CD4-positive, alpha-beta T cell treated with Interleukin-2 at 100 ng/mL for 4 hours (primary cell): ENCODE data around the gene RPL11.
A peak's percentile ranks its signal among the peaks of the same experiment; 100 is the strongest.
"Not testable (repeated sequence)": the region's sequence is repeated elsewhere in the genome, so short reads cannot be mapped to it uniquely, and the experiment has no call there.

Experiments
- DNase-seq: peaks from one replicate; pipeline ENCODE4 v3.0.0-alpha.2; 2020; ENCODE audit warnings: low spot score

RPL11 gene

DNA sequence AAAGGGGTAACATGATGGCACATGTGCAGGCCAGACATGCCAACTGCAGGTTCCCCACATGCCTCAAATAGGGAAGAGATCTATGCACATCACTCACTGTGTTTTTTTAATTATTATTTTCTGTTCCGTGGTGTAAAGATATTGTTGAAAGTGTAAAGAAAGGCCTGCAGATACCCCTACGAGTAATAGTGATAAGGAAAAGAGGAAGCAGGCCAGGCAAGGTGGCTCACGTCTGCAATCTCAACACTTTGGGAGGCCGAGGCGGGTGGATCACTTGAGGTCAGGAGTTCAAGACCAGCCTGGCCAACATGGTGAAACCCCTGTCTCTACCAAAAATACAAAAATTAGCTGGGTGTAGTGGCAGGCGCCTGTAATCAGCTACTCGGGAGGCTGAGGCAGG lies 6.4 kb upstream of the RPL11 start:
- DNase-seq, result not testable (repeated sequence)

DNA sequence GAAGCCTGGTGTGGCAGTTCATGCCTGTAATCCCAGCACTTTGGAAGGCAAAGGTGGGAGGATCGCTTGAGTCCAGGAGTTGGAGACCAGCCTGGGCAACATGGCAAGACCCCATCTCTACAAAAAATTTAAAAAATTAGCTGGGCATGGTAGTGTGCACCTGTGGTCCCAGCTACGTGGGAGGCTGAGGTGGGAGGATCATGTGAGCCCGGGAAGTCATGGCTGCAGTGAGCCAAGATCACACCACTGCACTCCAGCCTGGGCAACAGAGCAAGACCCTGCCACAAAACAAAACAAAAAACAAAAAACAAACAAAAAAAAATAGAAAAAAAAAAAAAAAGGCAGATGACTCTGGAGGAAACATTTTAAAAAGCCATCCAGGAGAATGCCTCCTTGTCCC lies 3.9 kb upstream of the RPL11 start:
- not testable (repeated sequence) for DNase-seq

DNA sequence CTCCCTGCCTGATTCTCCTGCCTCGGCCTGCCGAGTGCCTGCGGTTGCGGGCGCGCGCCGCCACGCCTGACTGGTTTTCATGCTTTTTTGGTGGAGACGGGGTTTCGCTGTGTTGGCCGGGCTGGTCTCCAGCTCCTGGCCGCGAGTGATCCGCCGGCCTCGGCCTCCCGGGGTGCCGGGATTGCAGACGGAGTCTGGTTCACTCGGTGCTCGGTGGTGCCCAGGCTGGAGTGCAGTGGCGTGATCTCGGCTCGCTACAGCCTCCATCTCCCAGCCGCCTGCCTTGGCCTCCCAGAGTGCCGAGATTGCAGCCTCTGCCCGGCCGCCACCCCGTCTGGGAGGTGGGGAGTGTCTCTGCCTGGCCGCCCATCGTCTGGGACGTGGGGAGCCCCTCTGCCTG lies 3.3 kb upstream of the RPL11 start:
- DNase-seq, result not testable (repeated sequence)

DNA sequence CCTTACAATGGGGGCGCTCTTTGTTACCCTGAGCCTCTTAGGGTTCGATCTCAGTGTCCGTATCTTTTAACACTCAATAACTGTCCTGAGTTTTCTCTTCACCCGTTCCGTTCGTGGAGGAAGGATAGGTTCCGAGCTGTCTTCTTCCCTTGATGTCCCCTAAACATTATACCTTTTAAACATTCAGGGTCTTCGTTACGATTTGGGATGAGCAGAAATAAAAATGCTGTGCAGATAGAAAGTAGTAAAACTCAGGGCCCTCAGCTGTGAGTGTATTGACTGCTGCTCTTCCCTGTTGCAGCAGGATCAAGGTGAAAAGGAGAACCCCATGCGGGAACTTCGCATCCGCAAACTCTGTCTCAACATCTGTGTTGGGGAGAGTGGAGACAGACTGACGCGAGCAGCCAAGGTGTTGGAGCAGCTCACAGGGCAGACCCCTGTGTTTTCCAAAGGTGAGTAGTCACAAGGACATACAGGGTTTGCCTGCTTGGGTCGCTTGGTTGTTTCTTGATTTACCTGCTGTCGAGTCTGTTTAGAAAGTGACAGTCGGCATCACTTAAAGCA lies 784 bp downstream of the RPL11 start:
- DNase-seq, result no peak

DNA sequence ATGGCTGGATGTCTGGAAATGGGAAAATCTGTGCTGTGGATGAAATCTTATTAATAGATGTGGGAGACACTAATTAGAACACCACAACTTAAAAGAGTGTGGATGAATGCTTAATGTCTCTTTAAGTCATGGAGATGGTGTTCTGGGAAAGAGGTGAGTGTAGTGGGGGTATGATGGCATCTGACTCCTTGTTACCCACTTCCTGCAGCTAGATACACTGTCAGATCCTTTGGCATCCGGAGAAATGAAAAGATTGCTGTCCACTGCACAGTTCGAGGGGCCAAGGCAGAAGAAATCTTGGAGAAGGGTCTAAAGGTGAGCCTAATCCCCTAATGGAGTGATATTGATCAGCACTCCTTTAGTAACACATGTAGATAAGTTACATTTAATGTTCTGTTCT lies 2.0 kb downstream of the RPL11 start:
- no peak for DNase-seq

DNA sequence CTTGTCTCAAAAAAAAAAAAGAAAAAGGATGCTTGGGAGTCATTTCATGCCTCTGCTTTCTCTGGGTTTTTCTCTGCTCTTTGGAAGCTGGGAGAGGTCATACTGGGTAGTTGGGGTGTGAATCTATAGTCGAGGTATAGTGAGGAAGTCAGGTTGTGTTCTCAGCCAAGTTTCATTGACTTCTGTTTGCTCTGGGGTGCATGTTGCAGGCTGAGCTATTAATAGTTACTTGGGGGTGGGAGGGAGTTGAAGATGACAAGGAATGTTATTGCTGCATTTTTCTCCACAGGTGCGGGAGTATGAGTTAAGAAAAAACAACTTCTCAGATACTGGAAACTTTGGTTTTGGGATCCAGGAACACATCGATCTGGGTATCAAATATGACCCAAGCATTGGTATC lies 2.8 kb downstream of the RPL11 start:
- DNase-seq, result no peak

DNA sequence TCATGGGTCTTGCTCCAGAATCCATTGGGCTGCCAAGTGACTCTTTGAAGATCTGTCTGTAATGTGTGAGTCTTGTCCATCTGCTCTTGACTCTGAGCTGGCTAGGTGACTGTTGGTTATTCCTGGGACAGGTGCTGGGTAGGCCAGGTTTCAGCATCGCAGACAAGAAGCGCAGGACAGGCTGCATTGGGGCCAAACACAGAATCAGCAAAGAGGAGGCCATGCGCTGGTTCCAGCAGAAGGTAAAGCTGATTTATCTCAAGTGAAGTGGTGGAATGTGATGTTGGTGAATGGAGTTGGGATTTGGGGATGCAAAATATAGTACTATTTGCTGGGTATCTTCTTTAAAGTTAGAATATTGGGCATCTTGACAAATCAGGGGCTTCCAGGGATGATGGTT lies 4.1 kb downstream of the RPL11 start:
- DNase-seq, result no peak

DNA sequence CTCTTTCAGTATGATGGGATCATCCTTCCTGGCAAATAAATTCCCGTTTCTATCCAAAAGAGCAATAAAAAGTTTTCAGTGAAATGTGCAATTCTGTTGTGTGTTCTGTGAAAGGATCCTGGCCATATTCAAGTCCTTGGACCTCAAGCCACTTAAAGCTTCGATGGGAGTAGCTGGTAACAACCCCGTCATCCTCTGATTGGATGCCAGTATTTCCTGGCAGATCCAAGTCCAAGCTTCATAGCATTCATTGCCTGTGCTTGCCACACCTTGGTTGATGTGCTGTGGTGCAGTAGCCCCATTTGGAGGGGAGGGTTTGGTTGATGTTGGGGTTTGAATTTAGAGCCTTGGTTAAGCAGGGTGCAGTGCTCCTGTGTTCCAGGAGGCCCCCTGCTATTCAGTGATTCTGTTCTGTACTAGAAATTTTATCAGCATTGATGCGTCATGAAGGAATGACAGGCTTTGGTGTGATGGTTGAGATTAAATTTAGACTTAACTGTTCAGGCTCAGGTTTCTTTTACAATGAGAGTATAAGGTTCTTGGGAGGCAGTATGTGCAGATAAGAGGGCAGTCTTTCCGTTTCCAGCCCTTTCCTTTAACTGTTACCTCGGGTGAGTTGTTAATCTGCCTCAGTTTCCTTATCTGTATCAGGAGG lies 4.9 kb downstream of the RPL11 start:
- no peak for DNase-seq

DNA sequence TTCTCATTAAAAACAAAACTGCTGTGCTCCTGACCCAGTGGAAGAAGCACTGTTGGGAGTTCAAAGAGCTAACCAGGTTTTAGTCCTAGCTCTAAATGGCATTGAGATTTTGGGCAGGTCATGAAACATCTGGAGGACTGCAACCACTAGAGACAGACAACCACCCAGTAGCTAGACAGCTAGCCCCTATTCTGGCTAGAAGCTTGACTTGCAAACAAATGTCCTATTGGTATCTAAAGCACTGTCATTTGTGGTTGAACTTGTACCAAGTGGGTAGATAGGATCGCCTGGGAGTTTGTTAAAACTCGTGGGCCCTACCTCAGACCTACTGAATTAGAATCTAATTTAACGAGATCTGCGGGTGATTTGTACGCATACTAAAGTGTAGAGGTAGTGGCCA lies 6.9 kb downstream of the RPL11 start:
- no peak for DNase-seq

DNA sequence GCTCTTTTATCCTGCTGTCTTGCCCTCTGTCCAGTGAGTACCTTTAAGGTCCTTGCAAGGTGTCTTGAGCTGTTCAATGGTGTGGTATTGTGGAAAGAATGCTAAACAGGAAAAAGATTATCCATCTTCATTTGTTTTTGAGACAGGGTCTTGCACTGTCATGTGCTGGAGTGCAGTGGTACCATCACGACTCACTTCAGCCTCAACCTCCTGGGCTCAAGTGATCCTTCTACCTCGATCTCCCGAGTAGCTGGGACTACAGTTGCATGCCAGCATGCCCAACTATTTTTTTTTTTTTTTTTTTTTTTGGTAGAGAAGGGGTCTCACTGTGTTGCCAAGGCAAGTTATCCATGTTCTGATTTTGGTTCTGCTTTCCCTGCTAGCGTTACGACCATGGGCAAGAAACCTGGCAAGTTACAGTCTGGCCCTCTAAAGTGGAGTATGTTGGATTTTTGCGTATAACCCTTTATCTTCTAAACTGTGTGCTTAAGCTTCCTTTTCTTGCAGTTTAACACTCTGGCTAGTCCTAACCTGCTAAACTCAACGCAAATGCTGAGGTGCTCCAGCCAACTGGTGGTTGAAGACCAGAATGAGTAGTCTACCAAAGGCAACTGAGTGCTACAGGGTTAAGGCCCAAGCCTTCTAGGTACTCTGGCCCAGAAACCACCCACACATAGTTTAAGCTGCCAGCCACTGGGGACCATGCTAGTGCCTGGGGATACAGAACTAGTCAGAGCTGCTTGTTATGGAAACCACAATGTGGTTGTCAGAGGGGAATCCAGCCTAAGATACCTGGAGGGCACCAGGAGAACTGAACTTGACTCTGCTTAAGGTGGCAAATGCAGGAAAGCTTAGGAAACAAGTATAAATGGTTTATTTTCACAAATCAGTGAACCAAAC lies 7.9 kb downstream of the RPL11 start:
- no peak for DNase-seq

DNA sequence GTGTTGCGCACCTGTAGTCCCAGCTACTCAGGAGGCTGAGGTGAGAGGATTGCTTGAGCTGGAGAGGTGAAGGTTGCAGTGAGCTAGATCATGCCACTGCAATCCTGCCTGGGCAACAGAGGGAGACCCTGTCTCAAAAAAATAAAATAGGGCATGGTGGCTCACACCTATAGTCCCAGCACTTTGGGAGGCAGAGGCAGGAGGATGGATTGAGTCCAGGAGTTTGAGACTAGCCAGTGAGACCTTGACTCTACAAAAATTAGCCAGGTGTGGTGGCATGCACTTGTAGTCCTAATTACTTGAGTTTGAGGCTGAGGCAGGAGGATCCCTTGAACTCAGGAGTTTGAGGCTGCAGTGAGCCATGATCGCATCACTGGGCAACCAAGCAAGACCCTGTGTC lies 9.7 kb downstream of the RPL11 start:
- no peak for DNase-seq

DNA sequence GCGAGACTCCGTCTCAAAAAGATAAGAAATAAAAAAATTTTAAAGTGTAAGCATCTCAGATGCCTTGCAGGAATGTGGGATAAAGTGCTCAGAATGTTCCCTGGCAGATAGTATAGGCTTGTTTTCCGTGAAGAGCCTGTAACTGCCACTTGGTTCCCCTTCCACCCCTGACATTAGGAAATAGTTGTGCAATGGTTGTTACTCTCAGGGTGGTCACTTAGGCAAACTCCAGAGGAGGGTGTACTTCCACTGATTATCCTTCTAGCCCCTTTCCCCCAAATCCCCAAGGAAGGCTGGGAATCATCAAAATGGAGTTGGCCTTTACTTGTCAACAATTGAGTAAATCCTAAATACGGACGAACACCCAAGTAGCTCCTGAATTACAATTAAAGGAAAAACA lies 10.4 kb downstream of the RPL11 start:
- no peak for DNase-seq

DNA sequence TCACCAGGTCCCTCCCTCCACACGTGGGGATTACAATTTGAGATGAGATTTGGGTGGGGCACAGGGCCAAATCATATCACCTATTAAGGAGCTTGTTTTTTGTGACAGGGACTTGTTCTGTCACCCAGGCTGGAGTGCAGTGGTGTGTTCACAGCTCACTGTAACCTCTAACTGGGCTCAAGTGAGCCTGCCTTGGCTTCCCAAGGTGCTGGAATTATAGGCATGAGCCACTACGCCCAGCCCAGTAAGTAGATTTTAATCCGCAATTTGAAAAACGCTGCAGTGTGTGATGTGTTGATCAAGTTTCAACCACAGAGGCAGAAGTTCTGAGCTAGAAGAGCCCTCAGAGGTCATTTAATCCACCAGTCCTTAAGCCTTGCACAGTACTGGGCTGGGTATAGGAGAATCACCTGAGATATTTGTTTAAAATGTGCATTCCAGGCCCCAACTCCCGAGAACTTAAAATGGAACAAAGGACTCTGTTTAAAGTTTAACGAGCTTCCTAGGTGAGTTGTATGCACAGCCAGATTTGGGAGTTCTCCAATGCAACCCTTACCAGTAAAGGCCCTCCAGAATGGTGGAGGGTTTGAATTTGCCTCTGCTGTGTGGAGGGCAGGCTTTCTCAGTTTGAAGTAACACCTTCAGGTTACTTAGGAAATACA lies 13.4 kb downstream of the RPL11 start:
- DNase-seq, result no peak

DNA sequence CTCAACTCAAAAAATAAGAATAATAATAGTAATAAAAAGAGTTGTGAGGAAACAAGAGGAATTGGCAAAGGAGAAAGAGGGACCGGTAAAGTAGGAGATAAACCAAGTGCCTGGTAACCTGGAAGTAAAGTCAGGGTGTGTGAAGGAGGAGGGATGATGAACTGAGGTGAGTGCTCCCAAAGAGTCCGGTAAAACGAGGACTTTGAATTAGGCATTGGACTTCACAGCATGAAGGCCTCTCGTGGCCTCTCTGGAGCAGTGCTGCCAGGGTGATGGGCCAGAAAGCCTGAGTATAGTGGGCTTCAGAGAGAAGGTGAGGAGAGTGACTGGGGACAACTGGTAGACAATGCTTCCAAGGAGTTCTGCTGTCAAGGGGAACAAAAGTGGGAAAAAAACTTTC lies 17.6 kb downstream of the RPL11 start:
- no peak for DNase-seq

DNA sequence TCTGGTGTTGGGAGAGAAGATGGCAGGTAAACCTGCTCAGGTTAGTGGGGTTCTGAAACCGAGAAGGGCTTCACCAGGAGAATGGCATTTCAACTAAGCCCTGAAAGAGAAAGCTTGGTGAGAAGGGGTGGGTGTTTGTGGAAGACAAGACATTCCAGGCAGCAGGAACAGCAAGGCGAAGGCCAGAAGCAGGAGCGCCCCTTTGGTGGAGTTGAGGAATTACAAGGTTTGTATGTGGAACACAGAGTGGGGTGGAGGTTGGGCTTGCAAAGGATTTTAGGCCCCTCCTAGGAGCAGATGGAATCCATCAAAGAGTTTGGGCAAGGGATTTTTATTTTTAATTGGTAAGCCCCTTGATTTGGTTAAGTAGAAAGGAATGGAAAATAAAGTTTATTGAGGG lies 26.9 kb downstream of the RPL11 start:
- no peak for DNase-seq

DNA sequence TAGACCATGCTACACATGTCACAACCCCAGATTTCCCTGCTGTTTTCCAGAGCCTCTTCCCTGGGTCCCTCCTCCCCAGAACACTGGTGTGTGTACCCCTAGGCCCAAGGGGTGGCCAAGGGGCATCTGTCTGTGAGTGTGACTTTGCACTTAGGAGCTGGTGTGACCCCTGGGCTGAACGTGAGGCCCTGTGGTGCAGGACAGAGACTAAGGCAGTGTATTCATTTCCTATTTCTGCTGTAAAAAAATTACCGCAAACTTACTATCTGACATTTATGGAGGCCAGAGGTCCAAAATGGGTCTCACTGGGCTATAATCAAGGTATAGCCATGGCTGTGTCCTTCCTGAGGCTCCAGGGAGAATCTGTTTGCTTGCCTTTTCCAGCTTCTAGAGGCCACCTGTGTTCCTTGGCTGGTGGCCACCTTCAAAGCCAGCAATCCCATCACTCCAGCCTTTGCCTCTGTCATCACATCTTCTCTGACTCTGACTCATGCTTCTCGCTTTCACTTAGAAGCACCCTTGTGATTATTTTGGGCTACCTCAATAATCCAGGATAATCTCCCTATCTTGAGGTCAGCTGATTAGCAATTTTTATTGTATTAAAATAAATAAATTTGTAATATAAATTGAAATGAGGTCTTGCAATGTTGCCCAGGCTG lies 27.7 kb downstream of the RPL11 start:
- no peak for DNase-seq

DNA sequence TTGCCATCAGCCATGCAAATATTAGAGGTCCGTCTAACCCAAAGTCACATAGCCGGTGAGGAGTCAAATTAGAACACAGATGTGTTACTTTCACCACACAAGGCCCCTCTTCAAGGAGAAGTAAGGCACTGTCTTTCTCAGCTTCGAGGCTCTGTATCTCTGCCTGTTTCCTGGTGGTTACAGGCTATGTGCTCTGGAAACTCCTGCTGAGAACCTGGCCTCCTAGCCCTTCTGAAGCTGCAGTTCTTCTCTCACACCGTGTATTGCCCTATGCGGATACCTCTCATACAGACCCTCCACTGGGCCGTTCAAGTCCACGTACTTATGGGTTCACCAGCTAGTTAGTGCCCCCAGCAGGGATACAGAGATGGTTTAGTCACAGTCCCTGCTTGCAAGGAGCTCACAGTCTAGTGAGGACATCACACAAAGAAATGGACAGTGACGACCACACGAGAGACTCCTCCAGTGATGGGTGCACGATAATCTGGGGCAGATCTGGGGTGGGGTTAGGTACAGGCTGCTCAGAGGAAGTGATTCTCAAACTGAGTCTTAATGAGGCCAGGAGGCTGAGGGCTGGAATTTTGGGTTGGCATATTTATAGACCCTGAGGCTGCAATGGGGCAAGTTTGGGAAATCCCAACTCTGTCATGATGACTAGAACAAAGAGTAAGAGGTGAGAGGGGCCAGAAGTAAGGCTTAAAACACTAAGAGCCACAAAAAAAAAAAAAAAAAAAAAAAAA lies 28.8 kb downstream of the RPL11 start:
- peak; percentile 36 for DNase-seq

DNA sequence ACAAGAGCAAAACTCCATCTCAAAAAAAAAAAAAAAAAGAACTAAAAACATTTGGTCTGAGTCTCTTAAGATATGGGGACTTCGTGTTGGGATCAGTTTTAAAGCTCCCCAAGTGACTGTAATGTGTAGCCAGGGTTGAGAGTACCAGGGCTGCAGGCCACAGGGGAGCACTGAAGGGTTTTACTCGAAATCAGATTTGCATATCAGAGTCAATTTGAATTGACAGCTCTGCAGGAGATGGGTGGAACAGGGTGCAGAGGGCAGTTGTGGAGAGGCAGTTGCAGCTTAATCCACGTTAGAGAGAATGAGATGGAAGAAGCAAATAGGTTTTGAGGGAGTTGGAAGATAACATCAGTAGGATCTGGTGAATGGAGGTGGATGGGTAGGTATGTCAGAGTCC lies 31.0 kb downstream of the RPL11 start:
- DNase-seq, result no peak

DNA sequence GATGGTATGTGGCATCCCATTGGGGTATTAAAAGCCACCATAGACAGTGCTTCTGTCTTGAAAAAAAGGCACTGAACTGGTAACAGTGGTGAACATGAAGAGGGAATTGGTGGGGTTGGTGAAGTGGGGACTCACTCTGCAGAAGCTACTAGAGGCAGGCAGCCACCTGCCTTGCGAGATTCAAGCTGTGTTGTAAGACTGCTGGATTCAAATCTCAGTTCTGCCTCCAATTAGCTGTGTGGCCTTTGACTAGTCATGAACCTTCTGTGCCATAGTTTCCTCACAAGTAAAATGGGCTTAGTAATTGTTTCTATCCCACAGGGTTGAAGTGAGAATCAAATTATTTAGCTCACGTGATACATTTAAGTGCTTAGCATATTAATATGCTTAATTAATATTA lies 35.1 kb downstream of the RPL11 start:
- no peak for DNase-seq

DNA sequence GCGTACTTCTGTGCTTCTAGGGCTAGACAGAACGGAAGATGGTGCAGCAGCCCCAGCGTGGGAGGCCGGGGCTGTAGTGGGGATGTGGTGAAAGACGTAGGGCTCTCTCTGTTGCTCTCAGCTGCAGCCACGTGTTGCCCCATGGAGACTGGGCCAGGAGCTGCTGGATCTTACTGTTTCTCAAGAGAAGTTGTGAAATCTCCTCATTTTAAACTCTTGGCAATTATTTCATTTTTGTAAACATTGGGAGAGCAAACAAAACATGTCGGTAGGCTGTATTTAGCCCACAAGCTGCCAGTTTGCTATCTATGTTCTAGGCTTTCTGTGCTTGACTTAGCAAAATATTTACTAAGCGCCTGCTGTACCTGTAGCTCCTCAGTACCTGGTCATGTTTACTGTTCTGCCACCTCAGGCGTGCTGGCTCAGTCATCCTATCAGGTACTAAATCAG lies 35.8 kb downstream of the RPL11 start:
- DNase-seq, result no peak
